IMR-90 (cell line): ENCODE measurements around the gene THAP2. TPM values are rescaled to one million over a fixed set of nuclear protein-coding genes. Genes with fewer than 3 reads are reported as not detected.
"Not testable (repeated sequence)": the region's sequence is repeated elsewhere in the genome, so short reads cannot be mapped to it uniquely, and the experiment has no call there.

ENCODE experiments used
- ATAC-seq: fragments of 200-7000 bp; cut with Tn5 transposase; 2 replicates; pipeline ENCODE4 v1.9.1; 2020; ENCODE audit warnings: low read depth, mild to moderate bottlenecking, moderate library complexity
- BruUV-seq: library from RNA; stranded (reverse); fragments of 400-500 nt; replicated peaks from 2 replicates; lab custom pipeline; 2021; lab: Mats Ljungman, UMichigan
- CTCF ChIA-PET: fragments of 300-600 bp; formaldehyde crosslinking; extraction: SDS; loops from one replicate; lab custom pipeline; 2021; ENCODE audit warnings: antibody characterized with exemption; lab: Yijun Ruan, JAX
- POLR2A ChIA-PET: fragments of 300-600 bp; sonication (Branson Sonifier 250); formaldehyde crosslinking; loops from one replicate; lab custom pipeline; 2022; ENCODE audit warnings: antibody characterized with exemption; ENCODE audit not compliant: unreplicated experiment; lab: Charles Lee
- DNase-seq: peaks from one replicate; pipeline ENCODE4 v3.0.0; 2013
- H2AFZ ChIP-seq: replicated peaks from 2 replicates; pipeline ENCODE3; 2013; ENCODE audit warnings: low read length, mild to moderate bottlenecking; ENCODE audit not compliant: poor library complexity
- H2AK5ac ChIP-seq: 2 replicates; pipeline ENCODE4 v1.6.1; 2013; ENCODE audit warnings: low read depth, low read length, inconsistent platforms
- H2AK9ac ChIP-seq: replicated peaks from 2 replicates; pipeline ENCODE3; 2013; ENCODE audit warnings: mild to moderate bottlenecking, low read depth, low read length, moderate library complexity; ENCODE audit not compliant: poor library complexity
- H2BK120ac ChIP-seq: 2 replicates; pipeline ENCODE4 v1.6.1; 2013; ENCODE audit warnings: low read depth, low read length, inconsistent platforms
- H2BK15ac ChIP-seq: 3 replicates; pipeline ENCODE4 v1.6.1; 2013; ENCODE audit warnings: low read depth, low read length, inconsistent platforms
- H2BK20ac ChIP-seq: 2 replicates; pipeline ENCODE4 v1.6.1; 2013; ENCODE audit warnings: low read depth, mild to moderate bottlenecking, inconsistent platforms, low read length, moderate library complexity
- H2BK5ac ChIP-seq: 2 replicates; pipeline ENCODE4 v1.6.1; 2013; ENCODE audit warnings: mild to moderate bottlenecking, low read depth, low read length, inconsistent platforms; ENCODE audit not compliant: poor library complexity, severe bottlenecking
- H3K14ac ChIP-seq: replicated peaks from 2 replicates; pipeline ENCODE4 v1.6.1; 2013; ENCODE audit warnings: low read depth, low read length, inconsistent platforms
- H3K18ac ChIP-seq: 2 replicates; pipeline ENCODE4 v1.6.1; 2013; ENCODE audit warnings: low read depth, low read length, control low read depth
- H3K23ac ChIP-seq: 2 replicates; pipeline ENCODE4 v1.6.1; 2013; ENCODE audit warnings: low read depth, low read length, inconsistent platforms
- H3K27ac ChIP-seq: 2 replicates; pipeline ENCODE4 v1.5.1; 2013; ENCODE audit warnings: mild to moderate bottlenecking, control low read depth, low read length; ENCODE audit not compliant: insufficient read depth
- H3K27me3 ChIP-seq: 2 replicates; pipeline ENCODE4 v1.6.1; 2013; ENCODE audit warnings: low read length; ENCODE audit not compliant: control insufficient read depth, insufficient read depth
- H3K36me3 ChIP-seq: 2 replicates; pipeline ENCODE4 v1.6.1; 2013; ENCODE audit warnings: low read length, mixed read lengths; ENCODE audit not compliant: control insufficient read depth, insufficient read depth
- H3K4ac ChIP-seq: 2 replicates; pipeline ENCODE4 v1.6.1; 2013; ENCODE audit warnings: low read depth, low read length, inconsistent platforms
- H3K4me1 ChIP-seq: 2 replicates; pipeline ENCODE4 v1.6.1; 2013; ENCODE audit warnings: low read length, mixed read lengths; ENCODE audit not compliant: control insufficient read depth, insufficient read depth
- H3K4me2 ChIP-seq: 2 replicates; pipeline ENCODE4 v1.6.1; 2013; ENCODE audit warnings: low read depth, mild to moderate bottlenecking, control low read depth, low read length, moderate library complexity
- H3K4me3 ChIP-seq: 2 replicates; pipeline ENCODE4 v1.5.1; 2013; ENCODE audit warnings: low read depth, mild to moderate bottlenecking, control low read depth, low read length, moderate library complexity; ENCODE audit not compliant: insufficient read depth
- H3K56ac ChIP-seq: 2 replicates; pipeline ENCODE4 v1.6.1; 2013; ENCODE audit warnings: low read length, inconsistent platforms; ENCODE audit not compliant: insufficient read depth; ENCODE audit errors: extremely low read depth
- H3K79me1 ChIP-seq, 2 experiments: 2 replicates each; pipeline ENCODE4 v1.6.1; 2013; ENCODE audit warnings: low read length in 2 of 2, inconsistent platforms in 1 of 2, low read depth in 1 of 2
- H3K9ac ChIP-seq: 2 replicates; pipeline ENCODE4 v1.6.1; 2013; ENCODE audit warnings: low read depth, low read length, control low read depth
- H3K9me1 ChIP-seq: 2 replicates; pipeline ENCODE4 v1.6.1; 2013; ENCODE audit warnings: low read length, inconsistent platforms; ENCODE audit not compliant: insufficient read depth
- H3K9me3 ChIP-seq: 2 replicates; pipeline ENCODE4 v1.6.1; 2013; ENCODE audit warnings: low read length; ENCODE audit not compliant: control insufficient read depth, insufficient read depth
- H4K20me1 ChIP-seq: 2 replicates; pipeline ENCODE4 v1.6.1; 2013; ENCODE audit warnings: low read length, inconsistent platforms; ENCODE audit not compliant: insufficient read depth
- H4K5ac ChIP-seq: 2 replicates; pipeline ENCODE4 v1.6.1; 2013; ENCODE audit warnings: mild to moderate bottlenecking, low read depth, low read length, control low read depth
- H4K8ac ChIP-seq, 2 experiments: 2 replicates each; pipeline ENCODE4 v1.6.1; 2013; ENCODE audit warnings: low read depth in 2 of 2, low read length in 2 of 2, control low read depth in 1 of 2, inconsistent platforms in 1 of 2
- H4K91ac ChIP-seq: 2 replicates; pipeline ENCODE4 v1.6.1; 2013; ENCODE audit warnings: low read depth, low read length, inconsistent platforms; ENCODE audit not compliant: insufficient read depth
- FOS ChIP-seq: fragments of 150-350 bp; IDR thresholded peaks from 2 replicates; pipeline ENCODE4 v1.6.1; 2016; ENCODE audit warnings: low read depth, low read length
- MAFK ChIP-seq: IDR thresholded peaks from 2 replicates; pipeline ENCODE4 v1.6.1; 2012; ENCODE audit warnings: low read depth, low read length, improper control_type of control experiment
- MAZ ChIP-seq: IDR thresholded peaks from 2 replicates; pipeline ENCODE4 v1.6.1; 2012; ENCODE audit warnings: low read depth, mild to moderate bottlenecking, low read length, improper control_type of control experiment, moderate library complexity, borderline replicate concordance
- MXI1 ChIP-seq: IDR thresholded peaks from 2 replicates; pipeline ENCODE4 v1.6.1; 2012; ENCODE audit warnings: low read depth, mild to moderate bottlenecking, low read length, moderate library complexity, borderline replicate concordance
- POLR2A ChIP-seq: IDR thresholded peaks from 2 replicates; pipeline ENCODE4 v1.6.1; 2012; ENCODE audit warnings: mild to moderate bottlenecking, low read depth, low read length
- RCOR1 ChIP-seq: IDR thresholded peaks from 2 replicates; pipeline ENCODE4 v1.6.1; 2012; ENCODE audit warnings: mild to moderate bottlenecking, low read length, improper control_type of control experiment; ENCODE audit not compliant: insufficient replicate concordance
- WGBS, 2 experiments: methylation state at CpG; one replicate each; pipeline versions ENCODE4 v1.1.5 to v1.1.7; 2013; ENCODE audit warnings: missing lambda C conversion rate in 2 of 2; ENCODE audit not compliant: insufficient read length in 1 of 2; ENCODE audit errors: extremely low coverage in 2 of 2; 5-methylcytosine and 5-hydroxymethylcytosine counted together
- dilution Hi-C: fragments of 300-500 bp; cut with HindIII; formaldehyde crosslinking; loops from one replicate; pipeline ENCODE4 v1.14.3; 2018; ENCODE audit warnings: low sequenced_read_pairs; ENCODE audit not compliant: unreplicated experiment
- in situ Hi-C: fragments of 300-500 bp; cut with MboI; formaldehyde crosslinking; loops from 3 replicates; pipeline ENCODE4 v1.14.3; 2019; ENCODE audit warnings: low sequenced_read_pairs, inconsistent platforms, mixed read lengths
- intact Hi-C: fragments of 100-400 bp; cut with micrococcal nuclease; formaldehyde crosslinking; loops from 2 replicates; pipeline ENCODE4 v1.10.0; 2022
- polyA plus RNA-seq, 3 experiments: library from polyadenylated mRNA; depleted of rRNA; stranded (reverse); fragments of >200 nt; gene quantifications; 2 replicates each; pipeline ENCODE4 v1.2.3, GENCODE V29; 2012; ENCODE audit warnings: low replicate concordance in 1 of 3
- total RNA-seq: library from RNA; depleted of rRNA; stranded (reverse); fragments of >200 nt; gene quantifications from 2 replicates; pipeline ENCODE4 v1.2.3, GENCODE V29; 2012

THAP2 gene
- total and polyA plus RNA-seq, 2 of the 4 experiments (the other 2 are of a cell fraction), result 1.4 to 2.5 TPM

GRCh38 chr12:71694099-71694820 is 30.2 kb downstream of the THAP2 start (continued):
- TF ChIP-seq RCOR1, result no peak

- WGBS, 2 experiments, result no CpG with 5 or more reads among the region's 1 CpG
- Histone ChIP-seq H3K23ac (no peak overlapping the region), H2AK5ac (no peak overlapping the region), H4K20me1 (no peaks in the 10 kb centered on the region), H3K4me2 (no peak overlapping the region), H2BK5ac (no peak overlapping the region), H3K36me3 (peaks cover 6% of the 10 kb centered on the region), H4K8ac (no peak overlapping the region), H3K14ac (no peak overlapping the region), H3K27ac (no peak overlapping the region), H4K91ac (no peak overlapping the region), H3K9ac (no peak overlapping the region), H3K27me3 (no peaks in the 10 kb centered on the region), H3K9me1 (no peaks in the 10 kb centered on the region), H4K5ac (no peak overlapping the region), H3K4me1 (no peaks in the 10 kb centered on the region), H3K4me3 (no peak overlapping the region), H3K79me1 (peaks cover 0 to 4% of the 10 kb centered on the region in 2 experiments; a peak in 2 of 4 replicates), H2BK120ac (no peak overlapping the region), H3K56ac (no peak overlapping the region), H2BK20ac (no peak overlapping the region), H2BK15ac (no peak overlapping the region), H2AK9ac (no peak overlapping the region), H3K4ac (no peak overlapping the region), H3K18ac (no peak overlapping the region), H3K9me3 (no peaks in the 10 kb centered on the region), H2AFZ (no peak overlapping the region)
- DNase-seq (no peak), ATAC-seq (no peak)
- TF ChIP-seq POLR2A, result no peak
- TF ChIP-seq MAFK, result no peak
- no peak for TF ChIP-seq MXI1
- no peak for TF ChIP-seq MAZ
- TF ChIP-seq FOS, result no peak
- ChIA-PET POLR2A (no interaction called here), CTCF (interaction anchor here (0.6 to 1.0 kb wide), 2 partner anchors 12 to 834 kb away, joined by 3 read pairs; no protein-coding TSS in a partner anchor)
- intact Hi-C loops, result no loop called here
- BruUV-seq, result no TSS peak
- dilution Hi-C loops, result no loop called here
- in situ Hi-C loops, result no loop called here
These were observed 31.7 kb downstream of the THAP2 start for GRCh38 chr12:71695782-71696181.

- H2BK120ac ChIP-seq, ATAC-seq, intact Hi-C loops, H2AFZ ChIP-seq, H2BK20ac ChIP-seq, H4K20me1 ChIP-seq, H2AK5ac ChIP-seq, H4K8ac ChIP-seq, H4K91ac ChIP-seq, H3K36me3 ChIP-seq, H3K18ac ChIP-seq, in situ Hi-C loops, H3K27me3 ChIP-seq, H3K56ac ChIP-seq, DNase-seq, H3K9me1 ChIP-seq, POLR2A ChIA-PET, H2BK5ac ChIP-seq, CTCF ChIA-PET, H4K5ac ChIP-seq, H2AK9ac ChIP-seq, H3K9ac ChIP-seq, H3K4me3 ChIP-seq, H3K79me1 ChIP-seq, H3K4me1 ChIP-seq, H3K27ac ChIP-seq, H3K23ac ChIP-seq, H2BK15ac ChIP-seq, H3K9me3 ChIP-seq, H3K4me2 ChIP-seq, H3K4ac ChIP-seq, H3K14ac ChIP-seq: not testable (repeated sequence)
- dilution Hi-C loops, result loop anchor here (25.0 kb wide), 1 partner anchor 290 kb away; no protein-coding TSS in a partner anchor
- 100% methylated on average over 4 of the region's 8 CpGs; no CpG with 5 or more reads in 1 of the 2 experiments for WGBS, 2 experiments
- TSS peak; percentile 62 for BruUV-seq
These were observed 38.1 kb downstream of the THAP2 start for GRCh38 chr12:71702181-71702580.
